OCI-LY1 (cell line): ENCODE results near the gene PARN.

Source experiments
- EZH2 ChIP-seq: fragments of 200-600 bp; sonication (generic), shearing (Covaris generic); IDR thresholded peaks from 2 replicates; pipeline ENCODE4 v1.8.0; 2017; ENCODE audit warnings: borderline replicate concordance, mixed run types, mild to moderate bottlenecking, antibody characterized with exemption, low read length, moderate library complexity, mixed read lengths
- TF ChIP-seq, protein P1 (sequence below): fragments of 200-600 bp; sonication (generic), shearing (Covaris generic); IDR thresholded peaks from 2 replicates; pipeline ENCODE4 v1.5.1; 2017; ENCODE audit warnings: mild to moderate bottlenecking, antibody characterized with exemption, low read length, moderate library complexity, mixed read lengths

DNA sequence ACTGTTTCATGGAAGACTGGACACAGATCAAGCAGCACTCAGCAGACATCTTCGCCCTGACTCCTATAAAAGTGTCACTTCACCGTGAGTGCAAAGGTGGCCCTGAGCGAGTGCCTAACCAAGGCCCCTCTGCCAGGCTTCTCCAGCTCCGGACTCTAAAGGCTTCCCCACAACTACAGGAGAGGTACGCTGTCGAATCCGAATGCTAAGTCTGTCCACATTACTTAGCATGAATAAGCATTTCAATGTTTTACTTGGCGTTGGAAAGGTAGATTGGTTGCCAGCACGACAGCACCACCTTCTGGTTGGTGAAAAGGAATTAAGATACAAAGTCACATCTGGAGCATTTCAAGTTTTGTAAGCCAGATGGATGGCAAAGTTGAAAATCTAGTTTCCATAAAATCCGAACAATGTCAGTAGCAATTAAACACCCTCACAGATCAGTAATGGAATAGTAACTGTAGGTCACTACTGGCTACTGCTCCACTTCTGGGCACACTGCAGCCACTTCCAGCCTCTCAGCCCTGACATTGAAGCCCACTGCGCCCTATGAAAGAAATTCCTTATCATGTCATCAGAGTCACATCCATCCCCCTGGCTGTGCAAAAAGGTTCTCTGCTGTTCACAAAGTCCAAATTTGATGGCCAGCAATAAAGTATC, 100.9 kb downstream of the PARN start:
- TF ChIP-seq, protein P1, sequence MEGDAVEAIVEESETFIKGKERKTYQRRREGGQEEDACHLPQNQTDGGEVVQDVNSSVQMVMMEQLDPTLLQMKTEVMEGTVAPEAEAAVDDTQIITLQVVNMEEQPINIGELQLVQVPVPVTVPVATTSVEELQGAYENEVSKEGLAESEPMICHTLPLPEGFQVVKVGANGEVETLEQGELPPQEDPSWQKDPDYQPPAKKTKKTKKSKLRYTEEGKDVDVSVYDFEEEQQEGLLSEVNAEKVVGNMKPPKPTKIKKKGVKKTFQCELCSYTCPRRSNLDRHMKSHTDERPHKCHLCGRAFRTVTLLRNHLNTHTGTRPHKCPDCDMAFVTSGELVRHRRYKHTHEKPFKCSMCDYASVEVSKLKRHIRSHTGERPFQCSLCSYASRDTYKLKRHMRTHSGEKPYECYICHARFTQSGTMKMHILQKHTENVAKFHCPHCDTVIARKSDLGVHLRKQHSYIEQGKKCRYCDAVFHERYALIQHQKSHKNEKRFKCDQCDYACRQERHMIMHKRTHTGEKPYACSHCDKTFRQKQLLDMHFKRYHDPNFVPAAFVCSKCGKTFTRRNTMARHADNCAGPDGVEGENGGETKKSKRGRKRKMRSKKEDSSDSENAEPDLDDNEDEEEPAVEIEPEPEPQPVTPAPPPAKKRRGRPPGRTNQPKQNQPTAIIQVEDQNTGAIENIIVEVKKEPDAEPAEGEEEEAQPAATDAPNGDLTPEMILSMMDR, result peak; percentile 80
- TF ChIP-seq EZH2, result no peak
